Immature natural killer cell (primary cell): ENCODE measurements around the gene MKNK1. TPM values are rescaled to one million over a fixed set of nuclear protein-coding genes. Genes with fewer than 3 reads are reported as not detected.

Experiments used
- DNase-seq, 3 donors: peaks; one replicate each; pipeline ENCODE4 v3.0.0; 2022; ENCODE audit warnings: mixed read lengths in 1 of 3
- H3K27ac Mint-ChIP-seq, 6 donors: one replicate each; pipeline ENCODE4 v1.8.0; 2020; ENCODE audit warnings: mixed read lengths in 6 of 6, mild to moderate bottlenecking in 5 of 6, inconsistent platforms in 4 of 6, moderate library complexity in 3 of 6
- H3K27me3 Mint-ChIP-seq, 3 donors: one replicate each; pipeline ENCODE4 v1.8.0; 2020 to 2021; ENCODE audit warnings: low read depth in 3 of 3, mild to moderate bottlenecking in 3 of 3, mixed read lengths in 3 of 3, moderate library complexity in 3 of 3, inconsistent platforms in 1 of 3
- H3K36me3 Mint-ChIP-seq, 3 donors: one replicate each; pipeline ENCODE4 v1.8.0; 2020; ENCODE audit warnings: mixed read lengths in 3 of 3, inconsistent platforms in 2 of 3, mild to moderate bottlenecking in 2 of 3
- H3K4me1 Mint-ChIP-seq, 2 donors: one replicate each; pipeline ENCODE4 v1.8.0; 2020; ENCODE audit warnings: inconsistent platforms in 2 of 2, mild to moderate bottlenecking in 2 of 2, mixed read lengths in 2 of 2, moderate library complexity in 1 of 2
- H3K4me3 Mint-ChIP-seq, 5 donors: one replicate each; pipeline ENCODE4 v1.8.0; 2020; ENCODE audit warnings: mild to moderate bottlenecking in 5 of 5, mixed read lengths in 5 of 5, inconsistent platforms in 3 of 5, moderate library complexity in 3 of 5
- H3K9me3 Mint-ChIP-seq, 6 donors: one replicate each; pipeline ENCODE4 v1.8.0; 2020; ENCODE audit warnings: mild to moderate bottlenecking in 6 of 6, mixed read lengths in 6 of 6, inconsistent platforms in 4 of 6, moderate library complexity in 3 of 6
- polyA plus RNA-seq, 3 donors: library from polyadenylated mRNA; unstranded; fragments of 300-500 nt; fragmentation: Illumina TruSeq; gene quantifications; one replicate each; pipeline ENCODE4 v1.2.3, GENCODE V29; 2021

Gene MKNK1
- polyA plus RNA-seq, 3 donors from 2014 or later, result 23.2 to 35.7 (median 27.6) TPM

GRCh38 chr1:46520063-46520911 lies 83.8 kb downstream of the MKNK1 start:
- no peak for DNase-seq
- Mint-ChIP-seq H3K9me3 (no peaks in the 10 kb centered on the region), H3K27me3 (peaks cover 5 to 6% (median 5%) of the 10 kb centered on the region in 3 donors), H3K36me3 (no peaks in the 10 kb centered on the region), H3K4me3 (no peak overlapping the region), H3K27ac (no peak overlapping the region), H3K4me1 (no peaks in the 10 kb centered on the region)

- H3K27ac Mint-ChIP-seq, result no peak overlapping the region
- H3K9me3 Mint-ChIP-seq, result no peaks in the 10 kb centered on the region
- H3K4me1 Mint-ChIP-seq, result no peaks in the 10 kb centered on the region
- H3K4me3 Mint-ChIP-seq, result no peak overlapping the region
- no peak for DNase-seq
- H3K27me3 Mint-ChIP-seq, result peaks cover 3 to 8% (median 5%) of the 10 kb centered on the region in 3 donors
- H3K36me3 Mint-ChIP-seq, result no peaks in the 10 kb centered on the region
These were observed 84.9 kb downstream of the MKNK1 start for GRCh38 chr1:46519209-46519608.

GRCh38 chr1:46517932-46518498 lies 86.1 kb downstream of the MKNK1 start:
- no peaks in the 10 kb centered on the region for H3K36me3 Mint-ChIP-seq
- H3K9me3 Mint-ChIP-seq, result no peaks in the 10 kb centered on the region
- no peaks in the 10 kb centered on the region for H3K4me1 Mint-ChIP-seq
- DNase-seq, result no peak
- no peak overlapping the region for H3K4me3 Mint-ChIP-seq
- peaks cover 3 to 8% (median 5%) of the 10 kb centered on the region in 3 donors for H3K27me3 Mint-ChIP-seq
- no peak overlapping the region for H3K27ac Mint-ChIP-seq

GRCh38 chr1:46517010-46517600 lies 87.0 kb downstream of the MKNK1 start:
- no peaks in the 10 kb centered on the region for H3K9me3 Mint-ChIP-seq
- H3K4me3 Mint-ChIP-seq, result no peak overlapping the region
- no peak overlapping the region for H3K27ac Mint-ChIP-seq
- DNase-seq, result no peak
- no peaks in the 10 kb centered on the region for H3K36me3 Mint-ChIP-seq
- H3K4me1 Mint-ChIP-seq, result no peaks in the 10 kb centered on the region
- peaks cover 5 to 8% (median 5%) of the 10 kb centered on the region in 3 donors for H3K27me3 Mint-ChIP-seq

- H3K4me1 Mint-ChIP-seq, result no peaks in the 10 kb centered on the region
- no peaks in the 10 kb centered on the region for H3K9me3 Mint-ChIP-seq
- peaks cover 5 to 8% (median 5%) of the 10 kb centered on the region in 3 donors for H3K27me3 Mint-ChIP-seq
- H3K36me3 Mint-ChIP-seq, result no peaks in the 10 kb centered on the region
- no peak overlapping the region for H3K4me3 Mint-ChIP-seq
- no peak for DNase-seq
- H3K27ac Mint-ChIP-seq, result no peak overlapping the region
These were observed 87.7 kb downstream of the MKNK1 start for GRCh38 chr1:46516200-46516950.

GRCh38 chr1:46515576-46515975 lies 88.5 kb downstream of the MKNK1 start:
- H3K27me3 Mint-ChIP-seq, result peaks cover 3 to 8% (median 5%) of the 10 kb centered on the region in 3 donors
- H3K4me3 Mint-ChIP-seq, result no peak overlapping the region
- H3K36me3 Mint-ChIP-seq, result no peaks in the 10 kb centered on the region
- no peak overlapping the region for H3K27ac Mint-ChIP-seq
- no peaks in the 10 kb centered on the region for H3K4me1 Mint-ChIP-seq
- DNase-seq, result no peak
- no peaks in the 10 kb centered on the region for H3K9me3 Mint-ChIP-seq

GRCh38 chr1:46513536-46513935 lies 90.5 kb downstream of the MKNK1 start:
- H3K27ac Mint-ChIP-seq, result no peak overlapping the region
- H3K27me3 Mint-ChIP-seq, result peaks cover 4 to 8% (median 5%) of the 10 kb centered on the region in 3 donors
- no peak for DNase-seq
- no peaks in the 10 kb centered on the region for H3K9me3 Mint-ChIP-seq
- no peaks in the 10 kb centered on the region for H3K4me1 Mint-ChIP-seq
- H3K36me3 Mint-ChIP-seq, result no peaks in the 10 kb centered on the region
- no peak overlapping the region for H3K4me3 Mint-ChIP-seq

- H3K9me3 Mint-ChIP-seq, result no peaks in the 10 kb centered on the region
- no peaks in the 10 kb centered on the region for H3K4me1 Mint-ChIP-seq
- H3K36me3 Mint-ChIP-seq, result no peaks in the 10 kb centered on the region
- H3K27ac Mint-ChIP-seq, result no peak overlapping the region
- no peak for DNase-seq
- no peak overlapping the region for H3K4me3 Mint-ChIP-seq
- H3K27me3 Mint-ChIP-seq, result peaks cover 0 to 8% (median 4%) of the 10 kb centered on the region in 3 donors
These were observed 91.3 kb downstream of the MKNK1 start for GRCh38 chr1:46512792-46513190.

- Mint-ChIP-seq H3K9me3 (no peaks in the 10 kb centered on the region), H3K27me3 (peaks cover 0 to 8% (median 4%) of the 10 kb centered on the region in 3 donors), H3K36me3 (no peaks in the 10 kb centered on the region), H3K4me3 (no peak overlapping the region), H3K4me1 (no peaks in the 10 kb centered on the region), H3K27ac (no peak overlapping the region)
- no peak for DNase-seq
These were observed 91.8 kb downstream of the MKNK1 start for GRCh38 chr1:46512135-46512791.

- Mint-ChIP-seq H3K27me3 (peaks cover 0 to 5% (median 4%) of the 10 kb centered on the region in 3 donors), H3K9me3 (no peaks in the 10 kb centered on the region), H3K4me1 (no peaks in the 10 kb centered on the region)
These were observed 93.1 kb downstream of the MKNK1 start for GRCh38 chr1:46510998-46511365.

GRCh38 chr1:46510341-46510997 lies 93.6 kb downstream of the MKNK1 start:
- Mint-ChIP-seq H3K27ac (no peak overlapping the region), H3K4me3 (no peak overlapping the region), H3K9me3 (no peaks in the 10 kb centered on the region), H3K4me1 (no peaks in the 10 kb centered on the region), H3K27me3 (peaks cover 0 to 5% (median 2%) of the 10 kb centered on the region in 3 donors), H3K36me3 (no peaks in the 10 kb centered on the region)
- no peak for DNase-seq

More at GRCh38 chr1:46510998-46511365, 93.1 kb downstream of the MKNK1 start:
- H3K27ac Mint-ChIP-seq, result no peak overlapping the region
- H3K36me3 Mint-ChIP-seq, result no peaks in the 10 kb centered on the region
- no peak overlapping the region for H3K4me3 Mint-ChIP-seq
- DNase-seq, result no peak

GRCh38 chr1:46508757-46509156 lies 95.3 kb downstream of the MKNK1 start:
- Mint-ChIP-seq H3K27ac (no peak overlapping the region), H3K36me3 (no peaks in the 10 kb centered on the region), H3K9me3 (no peaks in the 10 kb centered on the region), H3K4me3 (no peak overlapping the region), H3K27me3 (peaks cover 0 to 5% (median 0%) of the 10 kb centered on the region in 3 donors), H3K4me1 (no peaks in the 10 kb centered on the region)
- no peak for DNase-seq
